HG03521 (cell line): ENCODE measurements around the gene TK2.
"Not testable (repeated sequence)": the region's sequence is repeated elsewhere in the genome, so short reads cannot be mapped to it uniquely, and the experiment has no call there.

Source experiments
- ATAC-seq: cut with Tn5 transposase; IDR thresholded peaks from one replicate; pipeline ENCODE4 v1.9.1; 2021; ENCODE audit warnings: mild to moderate bottlenecking, moderate library complexity; ENCODE audit not compliant: unreplicated experiment

The TK2 gene

DNA sequence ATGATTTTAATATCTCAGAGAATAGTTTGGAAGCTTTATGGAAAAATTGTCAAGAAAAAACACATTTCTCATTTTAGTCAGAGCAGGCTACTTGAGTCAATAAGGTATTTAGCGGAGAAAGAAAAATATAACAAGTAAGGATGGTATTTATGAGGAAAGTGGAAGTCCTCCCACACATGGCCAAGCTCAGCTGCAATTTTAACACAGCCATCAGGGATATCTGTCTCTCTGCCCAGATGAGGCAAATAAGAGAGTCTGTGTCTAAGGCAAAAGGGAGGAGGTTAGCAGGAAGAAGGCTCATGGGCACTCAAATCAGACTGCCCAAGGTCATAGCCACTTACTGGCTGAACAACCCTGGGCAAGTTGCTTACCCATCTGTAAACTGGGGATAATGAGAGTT lies 24.2 kb upstream of the TK2 start:
- ATAC-seq = no peak

- ATAC-seq = no peak
Measured at GRCh38 chr16:66572356-66572755, 22.4 kb upstream of the TK2 start.

DNA sequence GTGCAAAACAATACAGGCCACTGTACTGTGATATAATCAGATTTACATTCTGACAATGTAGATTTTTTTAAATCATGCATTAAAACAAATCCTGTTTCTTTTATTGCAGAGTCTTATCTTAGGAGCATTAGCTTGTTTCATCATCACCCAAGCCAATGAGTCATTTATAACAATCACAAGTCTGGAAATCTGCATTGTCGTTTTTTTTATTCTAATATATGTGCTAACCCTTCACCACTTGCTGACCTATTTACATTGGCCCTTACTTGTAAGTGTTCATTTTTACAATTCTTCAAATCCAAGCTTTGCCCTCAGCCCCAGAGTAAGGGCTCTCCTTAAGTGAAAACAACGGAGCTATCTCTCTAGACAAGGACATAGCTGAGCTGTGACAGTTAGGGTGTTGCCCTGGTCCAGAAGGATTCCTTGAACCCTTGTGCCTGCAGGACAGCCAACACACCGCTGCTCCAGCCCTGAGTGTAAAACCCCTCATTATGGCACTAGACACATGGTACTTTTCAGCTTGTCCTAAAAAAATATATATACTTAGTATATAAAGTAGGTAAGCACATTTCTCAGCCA lies 20.0 kb upstream of the TK2 start:
- no peak for ATAC-seq

DNA sequence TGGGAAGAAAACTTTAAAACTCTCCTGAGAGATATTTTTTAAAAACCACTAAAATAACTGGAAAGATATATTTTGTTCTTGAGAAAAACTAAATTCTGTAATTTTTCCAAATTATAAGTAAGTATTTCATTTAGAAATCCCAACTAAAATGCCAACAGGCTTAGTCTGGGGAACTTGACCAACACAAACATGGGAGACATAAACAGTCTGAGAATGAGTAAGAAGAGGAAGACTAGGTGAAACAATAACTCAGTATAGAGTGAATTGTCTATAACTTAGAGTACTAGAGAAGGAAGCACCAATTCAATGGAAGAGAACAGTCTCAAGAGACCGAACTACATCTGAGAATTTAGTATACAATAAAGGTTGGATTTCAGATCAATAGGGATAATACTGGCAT lies 19.2 kb upstream of the TK2 start:
- ATAC-seq = no peak

GRCh38 chr16:66568355-66568754 lies 18.4 kb upstream of the TK2 start:
- no peak for ATAC-seq

- ATAC-seq = not testable (repeated sequence)
Measured at GRCh38 chr16:66567270-66567669, 17.3 kb upstream of the TK2 start.

DNA sequence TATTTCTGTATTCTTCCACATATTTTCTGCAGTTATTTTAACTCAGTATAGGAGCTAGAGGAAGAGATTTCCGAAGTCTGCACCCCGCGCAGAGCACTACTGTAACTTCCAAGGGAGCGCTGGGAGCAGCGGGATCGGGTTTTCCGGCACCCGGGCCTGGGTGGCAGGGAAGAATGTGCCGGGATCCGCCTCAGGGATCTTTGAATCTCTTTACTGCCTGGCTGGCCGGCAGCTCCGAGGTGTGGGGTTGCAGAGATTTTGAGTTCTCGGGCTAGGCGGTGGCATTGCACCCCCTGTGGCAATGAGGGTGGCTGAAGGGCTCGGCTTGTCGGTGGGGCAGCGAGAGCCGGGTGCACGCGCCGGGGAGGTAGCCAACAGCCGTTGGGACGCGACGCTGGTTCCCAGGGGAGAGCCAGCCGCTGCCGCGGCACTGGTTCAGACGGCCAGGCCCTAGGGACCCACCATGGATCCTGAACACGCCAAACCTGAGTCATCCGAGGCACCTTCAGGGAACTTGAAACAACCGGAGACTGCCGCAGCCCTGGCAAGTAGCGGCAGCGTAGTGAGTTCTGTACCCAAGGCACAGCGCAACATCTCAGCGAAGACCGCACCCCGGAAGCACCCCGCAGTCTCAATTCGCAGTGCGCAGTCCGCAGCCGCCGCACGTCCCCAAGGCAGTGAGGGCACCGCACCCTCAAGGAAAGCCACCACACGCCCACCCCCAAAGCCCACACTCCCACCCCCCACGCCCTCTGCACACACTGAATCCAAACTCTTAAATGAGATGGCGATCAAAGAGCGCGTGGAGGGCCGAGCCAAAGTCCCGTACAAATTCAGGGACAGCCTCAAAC lies 16.4 kb upstream of the TK2 start, which contains the start of gene CMTM1:
Gene CMTM1 (plus strand): TSS at position 389 of the 851 bp plus-strand sequence. CDS start 75 bp downstream, at position 464.
- ATAC-seq = no peak

DNA sequence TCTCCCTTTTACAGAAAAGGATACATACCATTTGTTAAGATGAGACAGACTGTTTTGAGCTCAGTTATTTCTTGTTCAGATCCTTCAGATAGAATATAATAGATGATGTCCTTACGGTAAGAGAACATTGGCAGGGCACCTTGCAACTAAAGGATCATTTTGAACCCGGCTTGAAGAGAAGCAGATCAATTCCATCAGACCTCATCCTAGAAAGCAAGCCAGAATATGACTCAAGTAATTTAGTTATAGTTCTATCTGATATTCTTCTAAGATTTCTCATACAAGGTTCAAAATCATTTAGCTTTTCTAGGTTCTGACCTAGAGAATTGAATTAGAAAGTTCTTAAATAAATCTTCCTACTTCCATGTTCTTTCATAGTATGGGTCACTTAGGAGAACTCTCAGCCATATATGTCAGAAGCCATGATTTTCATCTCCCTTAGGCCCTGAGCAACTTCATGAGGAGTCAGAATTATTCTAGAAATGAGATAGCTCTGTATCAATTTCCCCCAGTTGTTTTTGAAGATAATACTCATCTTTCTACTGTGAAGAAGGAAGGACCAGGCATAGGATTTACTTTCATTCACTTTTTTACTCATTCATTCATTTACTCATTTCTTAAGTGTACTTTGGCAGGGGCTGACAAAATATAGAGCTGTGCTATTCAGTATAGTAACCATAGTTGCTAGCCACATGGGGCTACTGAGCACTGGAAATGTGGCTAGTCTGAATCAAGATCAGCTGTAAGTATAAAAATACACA lies 13.8 kb upstream of the TK2 start:
- no peak for ATAC-seq

- ATAC-seq = no peak
Measured at GRCh38 chr16:66562986-66563385, 13.1 kb upstream of the TK2 start.

- no peak for ATAC-seq
Measured at GRCh38 chr16:66562409-66562808, 12.5 kb upstream of the TK2 start.

GRCh38 chr16:66561381-66562080 lies 11.6 kb upstream of the TK2 start:
- ATAC-seq = no peak

- ATAC-seq = no peak
Measured at GRCh38 chr16:66560107-66560506, 10.2 kb upstream of the TK2 start.

- ATAC-seq = no peak
Measured at GRCh38 chr16:66554495-66554894, 4.6 kb upstream of the TK2 start.

DNA sequence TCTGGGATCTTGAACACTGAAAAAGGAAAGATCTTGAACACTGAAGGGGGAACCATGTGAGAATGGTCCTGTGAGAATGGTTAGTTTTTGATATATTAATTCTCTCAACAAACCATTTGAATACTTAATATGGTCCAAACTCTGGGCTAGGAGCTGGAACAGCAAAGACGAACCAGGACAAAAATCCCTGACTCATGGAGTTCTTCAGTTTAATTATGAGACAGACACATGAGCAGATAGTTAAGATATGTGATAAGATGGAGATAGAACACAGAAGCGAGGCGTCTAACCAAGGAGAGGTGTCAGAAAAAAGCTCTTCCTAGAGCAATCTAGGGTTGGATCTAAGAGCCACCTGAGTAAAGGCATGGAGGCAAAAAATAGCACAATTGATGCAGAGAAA lies 4.1 kb upstream of the TK2 start:
- no peak for ATAC-seq

- ATAC-seq = no peak
Measured at GRCh38 chr16:66553223-66553622, 3.3 kb upstream of the TK2 start.

DNA sequence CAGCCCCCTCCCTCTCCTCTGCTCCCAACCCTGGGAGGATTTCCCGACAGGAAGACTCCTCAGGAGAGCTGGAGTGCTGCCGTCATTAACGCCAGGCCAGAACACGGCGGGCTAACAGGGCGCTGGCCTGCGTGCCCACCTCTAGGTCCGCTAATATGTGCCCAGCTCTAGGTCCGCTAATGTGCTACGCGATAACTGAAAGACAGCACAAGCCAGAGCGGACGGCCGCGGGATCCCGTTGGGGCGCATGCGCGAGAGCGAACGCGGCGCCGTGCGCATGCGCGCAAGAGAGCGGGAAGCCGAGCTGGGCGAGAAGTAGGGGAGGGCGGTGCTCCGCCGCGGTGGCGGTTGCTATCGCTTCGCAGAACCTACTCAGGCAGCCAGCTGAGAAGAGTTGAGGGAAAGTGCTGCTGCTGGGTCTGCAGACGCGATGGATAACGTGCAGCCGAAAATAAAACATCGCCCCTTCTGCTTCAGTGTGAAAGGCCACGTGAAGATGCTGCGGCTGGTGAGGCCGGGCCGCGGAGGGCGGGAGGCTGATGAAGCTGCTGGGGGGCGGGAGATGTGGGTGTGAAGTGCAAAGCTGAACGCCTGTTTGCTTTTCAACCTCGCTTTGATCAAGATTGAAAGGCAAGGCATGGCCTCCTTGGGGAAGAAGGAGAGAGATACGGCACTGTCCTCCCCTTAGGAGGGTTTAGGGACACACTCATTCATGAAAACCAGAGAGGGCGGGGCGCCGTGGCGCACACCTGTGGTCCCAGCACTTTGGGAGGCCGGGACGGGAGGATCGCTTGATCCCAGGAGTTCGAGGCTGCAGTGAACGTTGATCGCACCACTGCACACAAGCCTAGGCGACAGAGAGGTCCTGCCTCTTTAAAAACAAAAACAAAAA lies 2.6 kb upstream of the TK2 start, which contains the start of gene CKLF:
Gene CKLF (plus strand): TSS at position 291 of the 892 bp plus-strand sequence. CDS start 140 bp downstream, at position 431.
- ATAC-seq = peak; percentile 71

DNA sequence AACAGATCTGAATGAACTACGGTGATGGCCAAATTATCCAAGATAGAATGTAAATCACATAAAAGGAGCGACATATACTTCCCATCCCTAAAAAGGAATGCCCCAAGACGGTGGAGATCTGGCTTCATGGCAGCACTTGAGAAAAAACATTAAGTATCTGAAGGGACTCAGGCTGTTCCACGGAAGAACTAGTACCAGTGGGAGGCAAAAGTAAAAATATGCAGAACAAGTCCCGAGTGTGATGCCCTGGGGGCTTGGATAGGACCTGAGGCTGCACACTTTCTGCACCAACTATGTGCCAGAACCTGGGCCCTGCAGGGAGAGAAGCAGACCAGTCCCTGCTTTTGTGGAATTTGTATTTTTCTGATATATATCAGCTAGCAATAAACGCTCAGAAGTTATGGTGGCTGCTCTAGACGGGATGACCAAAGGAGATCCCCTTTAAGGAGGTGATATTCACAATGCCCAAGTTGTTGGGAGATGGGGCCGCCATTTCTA lies 1.9 kb upstream of the TK2 start:
- no peak for ATAC-seq

- no peak for ATAC-seq
Measured at GRCh38 chr16:66551348-66551759, 1.4 kb upstream of the TK2 start.

DNA sequence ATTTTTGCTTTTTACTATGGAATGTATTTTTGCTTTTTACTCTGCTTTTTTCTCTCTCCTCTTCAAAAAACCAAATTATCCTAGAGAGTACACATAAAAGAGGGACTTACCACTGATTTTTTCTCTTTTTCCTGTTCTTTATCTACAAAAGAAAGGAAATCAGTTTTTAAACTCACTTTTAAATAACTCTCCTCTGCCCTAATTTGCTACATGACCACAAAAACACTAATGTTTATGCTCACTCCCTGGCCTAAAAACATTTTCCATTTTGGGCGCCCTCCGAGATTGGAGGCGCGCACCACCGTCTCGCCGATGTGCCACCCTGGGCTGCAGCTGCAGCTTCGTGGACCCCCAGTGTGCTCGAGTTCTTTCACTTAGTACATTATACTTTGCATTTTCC lies 1.1 kb downstream of the TK2 start:
- ATAC-seq = no peak

DNA sequence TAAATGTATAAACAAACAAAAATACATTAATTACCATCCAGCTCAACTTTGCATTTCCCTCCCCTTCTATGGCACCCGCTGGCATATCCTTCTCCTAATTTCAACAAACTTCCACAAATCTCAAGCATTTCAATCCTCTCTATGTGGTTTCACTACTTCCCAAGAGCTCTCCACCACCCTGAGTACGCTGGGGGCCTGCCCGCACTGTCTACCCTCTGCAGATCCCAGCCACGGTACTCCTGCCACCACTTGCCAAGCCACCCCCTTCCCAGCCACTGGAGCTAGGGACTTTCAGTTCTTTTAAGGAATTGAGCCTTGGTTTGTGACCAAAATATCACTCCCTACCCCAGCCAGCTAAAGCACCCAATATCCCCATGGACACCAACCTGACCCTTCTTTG lies 1.9 kb downstream of the TK2 start:
- ATAC-seq = no peak
